NB4 (cell line): ENCODE data around the gene ARHGAP12.
"Not testable (repeated sequence)": the region's sequence is repeated elsewhere in the genome, so short reads cannot be mapped to it uniquely, and the experiment has no call there.

ENCODE experiments used
- DNase-seq: peaks from one replicate; pipeline ENCODE4 v3.0.0; 2010; ENCODE audit warnings: low read depth
- H3K4me3 ChIP-seq: one replicate; pipeline ENCODE4 v1.5.1; 2011; ENCODE audit warnings: mild to moderate bottlenecking, low read depth, low read length, moderate library complexity
- CTCF ChIP-seq: IDR thresholded peaks from one replicate; pipeline ENCODE4 v1.5.1; 2012; ENCODE audit warnings: low read depth, low read length
- MYC ChIP-seq: IDR thresholded peaks from 2 replicates; pipeline ENCODE4 v1.6.1; 2011; ENCODE audit warnings: low read depth, low read length
- POLR2A ChIP-seq: IDR thresholded peaks from 2 replicates; pipeline ENCODE4 v1.6.1; 2011; ENCODE audit warnings: mild to moderate bottlenecking; ENCODE audit not compliant: insufficient read length; ENCODE audit errors: extremely low read depth
- TF ChIP-seq, protein P1 (sequence below): IDR thresholded peaks from 2 replicates; pipeline ENCODE4 v1.6.1; 2011; ENCODE audit warnings: low read depth, low read length

Gene ARHGAP12

DNA sequence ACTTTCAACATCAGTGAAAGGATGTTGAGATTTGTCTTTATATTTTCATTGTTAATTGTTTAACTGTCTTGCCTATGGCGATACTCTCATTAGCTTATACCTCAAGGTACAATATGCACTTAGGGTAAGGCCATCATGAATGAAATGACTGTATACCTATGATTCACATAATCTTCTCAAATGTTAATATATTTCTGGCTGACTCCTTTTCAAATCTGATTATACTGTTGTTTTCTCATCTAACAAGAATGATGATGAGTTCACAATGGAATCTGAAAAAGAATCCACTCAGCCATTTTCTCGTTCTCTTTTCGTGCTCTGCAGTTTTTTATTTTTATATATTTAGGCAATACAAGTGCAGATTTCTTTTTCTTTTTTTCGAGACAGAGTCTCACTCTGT is 159.1 kb downstream of the ARHGAP12 start:
- no peak overlapping the region for H3K4me3 ChIP-seq
- no peak for DNase-seq
- TF ChIP-seq, protein P1, sequence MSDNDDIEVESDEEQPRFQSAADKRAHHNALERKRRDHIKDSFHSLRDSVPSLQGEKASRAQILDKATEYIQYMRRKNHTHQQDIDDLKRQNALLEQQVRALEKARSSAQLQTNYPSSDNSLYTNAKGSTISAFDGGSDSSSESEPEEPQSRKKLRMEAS = no peak
- no peak for TF ChIP-seq POLR2A
- no peak for TF ChIP-seq CTCF
- TF ChIP-seq MYC = no peak

DNA sequence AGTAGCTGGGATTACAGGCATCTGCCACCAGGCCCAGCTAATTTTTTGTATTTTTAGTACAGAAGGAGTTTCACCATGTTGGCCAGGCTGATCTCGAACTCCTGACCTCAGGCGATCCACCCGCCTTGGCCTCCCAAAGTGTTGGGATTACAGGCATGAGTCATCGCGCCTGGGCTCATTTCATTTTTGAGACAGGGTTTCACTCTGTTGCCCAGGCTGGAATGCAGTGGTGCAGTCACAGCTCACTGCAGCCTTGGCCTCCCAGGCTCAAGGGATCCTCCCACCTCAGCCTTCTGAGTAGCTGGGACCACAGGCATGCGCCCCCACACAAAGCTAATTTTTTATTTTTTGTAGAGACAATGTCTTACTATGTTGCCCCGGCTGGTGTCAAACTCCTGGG is 159.7 kb downstream of the ARHGAP12 start:
- H3K4me3 ChIP-seq, DNase-seq: not testable (repeated sequence)

DNA sequence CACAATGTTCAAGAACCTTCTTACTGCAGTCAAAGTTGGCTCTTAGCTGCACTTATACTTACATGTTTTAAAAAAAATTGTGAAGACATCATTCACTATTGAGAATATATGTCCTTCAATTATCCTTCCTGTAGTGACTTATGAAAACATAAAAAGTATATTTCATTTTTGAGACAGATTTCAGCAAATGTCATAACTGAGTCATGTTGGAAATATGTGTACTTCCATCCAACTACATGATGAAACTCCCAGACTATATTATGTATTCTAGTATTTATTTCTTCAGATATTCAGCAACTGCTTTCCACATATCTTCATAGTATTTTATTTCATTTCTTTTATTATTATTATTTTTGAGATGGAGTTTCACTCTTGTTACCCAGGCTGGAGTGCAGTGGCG is 160.2 kb downstream of the ARHGAP12 start:
- TF ChIP-seq MYC (no peak), CTCF (no peak), POLR2A (no peak)
- TF ChIP-seq, protein P1 = no peak
- H3K4me3 ChIP-seq = no peak overlapping the region
- DNase-seq = no peak

DNA sequence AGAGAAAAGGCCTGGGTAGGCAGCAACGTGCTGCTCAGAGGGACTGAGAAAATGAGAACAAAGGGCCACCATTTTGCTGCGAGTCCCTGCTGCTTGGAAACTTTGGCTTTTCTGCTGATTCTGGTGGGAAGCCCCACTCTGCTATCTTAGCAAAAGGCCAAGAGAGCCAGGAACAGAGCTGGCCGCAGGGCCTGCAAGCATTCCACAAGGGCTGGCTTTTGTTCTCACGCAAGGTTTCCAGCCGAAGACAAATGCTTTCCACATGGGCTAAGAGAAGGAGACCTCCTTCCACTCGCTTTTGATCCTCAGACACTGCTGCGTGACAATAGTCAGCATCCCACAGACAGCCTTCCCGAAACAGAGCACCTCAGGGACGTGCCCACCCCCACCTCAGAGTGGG is 163.1 kb downstream of the ARHGAP12 start:
- TF ChIP-seq, protein P1 = no peak
- no peak for TF ChIP-seq MYC
- no peak for TF ChIP-seq POLR2A
- TF ChIP-seq CTCF = no peak
- DNase-seq = no peak

GRCh38 chr10:31762316-31762715 is 166.3 kb downstream of the ARHGAP12 start:
- no peak overlapping the region for H3K4me3 ChIP-seq
- TF ChIP-seq MYC (no peak), CTCF (no peak), POLR2A (no peak)
- TF ChIP-seq, protein P1 = no peak
- DNase-seq = no peak

More for the DNA sequence above, 163.1 kb downstream of the ARHGAP12 start:
- H3K4me3 ChIP-seq = no peak overlapping the region

GRCh38 chr10:31761156-31761555 is 167.5 kb downstream of the ARHGAP12 start:
- DNase-seq = no peak
- H3K4me3 ChIP-seq = no peak overlapping the region
- TF ChIP-seq POLR2A (no peak), CTCF (no peak), MYC (no peak)
- TF ChIP-seq, protein P1 = no peak
